Fibroblast of skin of left biceps (primary cell): ENCODE data around the gene ASF1A.
"Not testable (repeated sequence)": the region's sequence is repeated elsewhere in the genome, so short reads cannot be mapped to it uniquely, and the experiment has no call there.

ENCODE experiments used
- DNase-seq, 2 experiments: peaks; one replicate each; pipeline ENCODE4 v3.0.0-alpha.2; 2013; ENCODE audit warnings: low read depth in 2 of 2

The ASF1A gene

DNA sequence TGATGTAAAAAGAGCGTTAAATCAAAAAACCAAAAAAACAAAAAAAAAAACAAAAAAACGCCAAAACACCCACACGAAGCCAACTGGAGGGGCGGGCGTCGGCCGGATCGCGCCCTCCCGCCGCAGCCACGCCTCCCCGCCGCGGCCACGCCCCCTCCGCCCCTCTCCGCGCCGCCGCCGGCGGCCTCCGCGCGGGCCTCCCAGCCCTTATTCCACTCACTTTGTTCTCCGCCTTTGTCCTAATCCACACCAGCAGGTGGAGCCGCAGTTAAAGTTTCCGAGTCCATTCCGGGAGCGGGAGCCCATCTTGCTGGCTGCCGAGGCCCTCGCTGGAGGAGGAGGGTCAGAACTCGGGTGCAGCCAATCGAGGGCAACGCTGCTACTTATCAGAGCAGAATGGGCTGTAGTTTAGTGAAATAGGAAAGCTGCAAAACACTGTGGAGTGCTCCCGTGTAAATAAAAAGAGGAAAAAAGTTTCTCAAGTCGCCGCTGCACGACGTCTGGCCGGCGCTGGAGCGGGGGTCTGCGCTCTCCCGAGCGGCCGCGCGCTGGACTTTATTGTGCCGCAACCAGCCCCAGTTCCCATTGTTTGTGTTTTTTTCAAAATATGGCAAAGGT, at the start of gene ASF1A:
TSS of gene ASF1A (plus strand) at position 346 of the 618 bp plus-strand sequence. CDS start at position 608, 262 bp downstream.
- peak; percentile 97 to 98 for DNase-seq

GRCh38 chr6:118844915-118845314, 49.0 kb upstream of the ASF1A start:
- DNase-seq: no peak

GRCh38 chr6:118853408-118853807, 40.5 kb upstream of the ASF1A start:
- no peak for DNase-seq

DNA sequence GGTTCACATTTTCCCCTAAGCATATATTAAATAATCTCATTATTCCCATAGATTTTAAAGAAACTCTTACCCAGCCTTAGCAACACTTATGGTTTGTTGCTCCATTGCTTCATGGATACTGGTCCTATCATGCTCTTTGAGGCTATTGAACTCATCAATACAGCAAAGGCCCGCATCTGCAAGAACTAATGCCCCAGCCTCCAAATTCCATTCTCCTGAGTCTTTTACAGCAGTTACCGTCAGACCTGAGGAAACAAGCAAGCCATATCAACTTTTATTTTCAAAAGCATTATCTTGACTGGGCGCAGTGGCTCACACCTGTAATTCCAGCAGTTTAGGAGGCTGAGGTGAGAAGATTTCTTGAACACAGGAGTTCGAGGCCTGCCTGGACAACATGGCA, 37.7 kb upstream of the ASF1A start:
- DNase-seq: no peak

DNA sequence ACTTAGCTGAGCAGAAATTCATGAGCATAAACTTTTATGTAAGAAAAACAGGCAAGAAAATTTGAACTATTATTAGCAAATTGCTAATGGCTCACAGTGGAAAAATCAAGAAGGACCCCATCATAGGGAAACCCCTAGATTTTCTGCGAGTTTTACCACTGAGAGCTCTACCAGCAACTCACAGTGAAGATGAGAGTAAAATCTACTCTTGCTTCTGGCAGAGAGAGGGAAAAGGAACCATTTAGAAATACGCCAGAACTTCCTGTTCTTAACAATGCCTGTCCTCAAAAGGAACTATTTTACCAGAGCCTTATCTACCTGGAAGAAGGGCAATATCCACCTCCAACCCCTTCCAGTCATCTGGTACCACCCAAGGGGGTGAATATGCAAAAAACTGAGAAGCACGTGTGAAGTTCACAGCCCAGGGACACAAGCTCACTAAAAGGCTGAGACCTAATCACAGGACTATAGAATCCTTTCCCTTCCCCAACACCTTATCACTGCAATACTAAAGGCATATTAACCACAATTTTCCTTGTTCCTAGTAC, 34.4 kb upstream of the ASF1A start:
- no peak for DNase-seq

DNA sequence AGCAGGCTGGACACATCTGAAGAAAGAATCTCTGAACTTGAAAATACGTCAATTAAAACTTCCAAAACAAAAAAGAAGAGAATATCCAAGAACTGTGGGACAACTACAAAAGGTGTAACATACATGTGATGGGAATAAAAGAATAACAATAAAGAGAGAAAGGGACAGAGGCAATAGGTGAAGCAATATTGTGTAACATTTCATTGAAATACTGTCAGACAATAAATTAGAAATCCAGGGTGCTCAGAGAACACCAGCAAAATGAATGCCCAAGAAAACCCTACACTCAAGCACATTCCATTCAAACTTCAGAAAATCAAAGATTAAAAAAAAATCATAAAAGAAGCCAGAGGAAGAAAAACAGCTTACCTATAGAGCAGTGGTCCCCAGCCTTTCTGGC, 33.6 kb upstream of the ASF1A start:
- no peak for DNase-seq

GRCh38 chr6:118860880-118861279, 33.1 kb upstream of the ASF1A start:
- no peak for DNase-seq

- no peak for DNase-seq
Measured at GRCh38 chr6:118862443-118862842, 31.5 kb upstream of the ASF1A start.

- no peak for DNase-seq
Measured at GRCh38 chr6:118864341-118865099, 29.4 kb upstream of the ASF1A start.

DNA sequence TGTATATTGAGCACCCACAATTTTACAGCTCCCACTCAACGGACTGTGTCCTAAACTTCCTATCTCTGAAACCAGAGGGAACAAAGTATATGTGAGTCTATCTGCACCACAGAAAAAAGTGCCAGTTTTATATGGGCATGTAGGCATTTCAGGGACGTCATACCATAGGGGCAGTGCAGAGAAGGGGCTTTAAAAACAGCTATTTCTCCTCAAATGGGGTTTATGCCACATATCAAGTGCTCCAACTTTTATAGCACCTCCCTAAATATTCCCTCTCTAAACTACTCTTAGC, 28.9 kb upstream of the ASF1A start:
- DNase-seq: no peak

GRCh38 chr6:118867181-118867580, 26.8 kb upstream of the ASF1A start:
- no peak for DNase-seq

- DNase-seq: not testable (repeated sequence)
Measured at GRCh38 chr6:118868901-118869300, 25.1 kb upstream of the ASF1A start.

DNA sequence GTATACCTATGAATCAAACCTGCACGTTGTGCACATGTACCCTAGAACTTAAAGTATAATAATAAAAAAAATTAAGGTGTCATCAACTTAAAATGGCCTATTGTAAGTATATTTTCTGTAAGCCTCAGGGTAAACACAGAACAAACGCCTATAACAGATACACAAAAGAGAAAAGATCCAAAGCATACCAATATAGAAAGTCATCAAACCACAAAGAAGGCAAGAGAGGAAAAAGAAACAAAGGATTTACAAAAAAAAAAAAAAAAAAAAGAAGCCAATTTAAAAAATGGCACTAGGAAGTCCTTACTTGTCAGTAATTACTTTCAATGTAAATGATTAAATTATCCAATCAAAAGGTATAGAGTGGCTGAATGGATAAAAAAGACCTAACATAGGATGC, 24.6 kb upstream of the ASF1A start:
- DNase-seq: no peak

DNA sequence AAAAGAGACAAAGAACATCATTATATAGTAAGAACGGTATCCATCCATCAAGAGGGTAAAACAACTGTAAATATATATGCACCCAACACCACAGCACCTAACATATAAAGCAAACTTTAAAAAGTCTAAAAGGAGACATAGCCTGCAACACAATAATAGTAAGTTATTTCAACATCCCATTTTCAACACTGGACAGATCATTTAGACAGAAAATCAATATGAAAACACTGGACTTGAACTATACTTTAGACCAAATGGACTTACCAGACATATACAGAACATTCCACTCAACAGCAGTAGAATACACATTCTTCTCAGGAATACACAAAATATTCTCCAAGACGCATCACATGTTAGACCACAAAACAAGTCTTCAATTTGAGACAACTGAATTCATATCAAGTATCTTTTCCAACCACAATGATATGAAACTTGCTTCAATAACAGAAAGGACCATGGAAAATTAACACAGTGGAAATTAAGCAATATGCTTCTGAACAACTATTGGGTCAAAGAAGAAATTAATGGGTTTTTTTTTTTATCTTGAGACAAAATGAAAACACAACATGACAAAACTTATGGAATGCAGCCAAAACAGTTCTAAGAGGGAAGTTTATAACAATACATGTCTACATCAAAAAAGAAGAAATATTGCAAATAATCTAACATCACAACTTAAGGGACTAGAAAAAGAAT, 23.9 kb upstream of the ASF1A start:
- DNase-seq: no peak

- no peak for DNase-seq
Measured at GRCh38 chr6:118871331-118871730, 22.6 kb upstream of the ASF1A start.

- DNase-seq: no peak
Measured at GRCh38 chr6:118872318-118872717, 21.6 kb upstream of the ASF1A start.

- DNase-seq: no peak
Measured at GRCh38 chr6:118872726-118873125, 21.2 kb upstream of the ASF1A start.

DNA sequence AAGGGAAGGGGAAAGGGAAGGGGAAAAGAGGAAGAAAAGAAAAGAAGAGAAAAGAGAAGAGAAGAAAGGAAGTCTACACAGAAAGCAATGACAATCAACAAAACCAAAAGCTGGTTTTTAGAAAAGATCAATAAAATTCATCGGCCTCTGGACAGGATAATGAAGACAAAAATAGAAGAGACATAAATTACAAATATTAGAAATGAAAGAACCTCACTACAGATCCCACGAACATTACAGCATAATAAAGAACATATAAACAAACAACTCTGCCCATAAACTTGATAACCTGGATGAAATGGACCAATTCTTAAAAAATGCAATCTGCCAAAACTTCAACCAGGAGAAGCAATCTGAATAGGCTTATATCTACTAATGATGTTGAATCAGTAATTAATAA, 20.7 kb upstream of the ASF1A start:
- no peak for DNase-seq

- no peak for DNase-seq
Measured at GRCh38 chr6:118875672-118876071, 18.3 kb upstream of the ASF1A start.

GRCh38 chr6:118876198-118876597, 17.8 kb upstream of the ASF1A start:
- DNase-seq: no peak

- no peak for DNase-seq
Measured at GRCh38 chr6:118876814-118877213, 17.1 kb upstream of the ASF1A start.

- no peak for DNase-seq
Measured at GRCh38 chr6:118877806-118878205, 16.1 kb upstream of the ASF1A start.
